Measurements from ENCODE around the gene THADA.

THADA gene

GRCh38 chr2:43495727-43496126, 100.1 kb downstream of the THADA start:
- peaks cover 32% of the 10 kb centered on the region for H3K36me3 Mint-ChIP-seq (ENCODE audit: low read depth)
- TF ChIP-seq CTCF (IDR thresholded peaks at IDR 0.05), result no peak
- no peak overlapping the region for H3K4me3 Mint-ChIP-seq
- peaks cover 10% of the 10 kb centered on the region for H3K9me3 Mint-ChIP-seq
- H3K27me3 Mint-ChIP-seq (ENCODE audit: low read depth, poor library complexity), result no peaks in the 10 kb centered on the region
- DNase-seq, result no peak
- H3K4me1 Mint-ChIP-seq, result no peaks in the 10 kb centered on the region
- no peak overlapping the region for H3K27ac Mint-ChIP-seq

GRCh38 chr2:43493954-43494353, 101.9 kb downstream of the THADA start:
- no peaks in the 10 kb centered on the region for H3K4me1 Mint-ChIP-seq
- H3K9me3 Mint-ChIP-seq, result peaks cover 3% of the 10 kb centered on the region
- no peak for TF ChIP-seq CTCF (IDR thresholded peaks at IDR 0.05)
- no peak overlapping the region for H3K4me3 Mint-ChIP-seq
- no peaks in the 10 kb centered on the region for H3K27me3 Mint-ChIP-seq (ENCODE audit: low read depth, poor library complexity)
- no peak for DNase-seq
- peaks cover 18% of the 10 kb centered on the region for H3K36me3 Mint-ChIP-seq (ENCODE audit: low read depth)
- H3K27ac Mint-ChIP-seq, result no peak overlapping the region

GRCh38 chr2:43491065-43491639, 104.7 kb downstream of the THADA start:
- Mint-ChIP-seq H3K36me3 (ENCODE audit: low read depth) (no peaks in the 10 kb centered on the region), H3K27me3 (ENCODE audit: low read depth, poor library complexity) (no peaks in the 10 kb centered on the region), H3K9me3 (peaks cover 3% of the 10 kb centered on the region), H3K27ac (no peak overlapping the region), H3K4me3 (no peak overlapping the region), H3K4me1 (no peaks in the 10 kb centered on the region)
- TF ChIP-seq CTCF (IDR thresholded peaks at IDR 0.05), result no peak
- no peak for DNase-seq

GRCh38 chr2:43490252-43490786, 105.5 kb downstream of the THADA start:
- Mint-ChIP-seq H3K27ac (no peak overlapping the region), H3K9me3 (peaks cover 3% of the 10 kb centered on the region), H3K27me3 (ENCODE audit: low read depth, poor library complexity) (no peaks in the 10 kb centered on the region), H3K36me3 (ENCODE audit: low read depth) (no peaks in the 10 kb centered on the region), H3K4me1 (no peaks in the 10 kb centered on the region), H3K4me3 (no peak overlapping the region)
- no peak for DNase-seq
- TF ChIP-seq CTCF (IDR thresholded peaks at IDR 0.05), result no peak

GRCh38 chr2:43488737-43489136, 107.1 kb downstream of the THADA start:
- Mint-ChIP-seq H3K27me3 (ENCODE audit: low read depth, poor library complexity) (no peaks in the 10 kb centered on the region), H3K9me3 (peaks cover 3% of the 10 kb centered on the region), H3K36me3 (ENCODE audit: low read depth) (no peaks in the 10 kb centered on the region), H3K4me3 (no peak overlapping the region), H3K27ac (no peak overlapping the region), H3K4me1 (peaks cover 3% of the 10 kb centered on the region)
- no peak for TF ChIP-seq CTCF (IDR thresholded peaks at IDR 0.05)
- DNase-seq, result no peak

GRCh38 chr2:43486603-43487002, 109.2 kb downstream of the THADA start:
- H3K4me1 Mint-ChIP-seq, result peaks cover 22% of the 10 kb centered on the region
- no peaks in the 10 kb centered on the region for H3K27me3 Mint-ChIP-seq (ENCODE audit: low read depth, poor library complexity)
- no peak for DNase-seq
- no peaks in the 10 kb centered on the region for H3K36me3 Mint-ChIP-seq (ENCODE audit: low read depth)
- peak overlapping the region; percentile 24 for H3K27ac Mint-ChIP-seq
- no peak overlapping the region for H3K4me3 Mint-ChIP-seq
- peaks cover 3% of the 10 kb centered on the region for H3K9me3 Mint-ChIP-seq
- TF ChIP-seq CTCF (IDR thresholded peaks at IDR 0.05), result no peak
